GM23338 (cell line): Measurements from ENCODE around the gene OBP2A. TPM values are rescaled to one million over a fixed set of nuclear protein-coding genes. Genes with fewer than 3 reads are reported as not detected.

Experiments used
- ATAC-seq: fragments of 200-7000 bp; cut with Tn5 transposase; 3 replicates; pipeline ENCODE4 v1.9.1; 2020
- DNase-seq: peaks from one replicate; pipeline ENCODE4 v3.0.0-alpha.2; 2015; ENCODE audit warnings: low spot score
- H2AFZ ChIP-seq: fragments of 200-600 bp; sonication (generic); 2 replicates; pipeline ENCODE4 v1.8.0; 2016; ENCODE audit warnings: antibody characterized with exemption, mild to moderate bottlenecking, moderate library complexity
- H3F3A ChIP-seq: fragments of 200-600 bp; sonication (generic); replicated peaks from 2 replicates; pipeline ENCODE4 v1.8.0; 2017; ENCODE audit warnings: antibody characterized with exemption, mixed run types, low read depth
- H3K27ac ChIP-seq: fragments of 200-600 bp; sonication (generic); 2 replicates; pipeline ENCODE4 v1.6.1; 2016; ENCODE audit warnings: low read depth
- H3K27me3 ChIP-seq: fragments of 200-600 bp; sonication (generic); 2 replicates; pipeline ENCODE4 v1.8.0; 2016; ENCODE audit warnings: mild to moderate bottlenecking, mixed run types, moderate library complexity; ENCODE audit not compliant: insufficient read depth
- H3K36me3 ChIP-seq: fragments of 200-600 bp; sonication (generic); 2 replicates; pipeline ENCODE4 v1.8.0; 2016; ENCODE audit warnings: mild to moderate bottlenecking; ENCODE audit not compliant: insufficient read depth
- H3K4me1 ChIP-seq: fragments of 200-600 bp; sonication (generic); 2 replicates; pipeline ENCODE4 v1.8.0; 2016; ENCODE audit warnings: mild to moderate bottlenecking, moderate library complexity; ENCODE audit not compliant: insufficient read depth
- H3K4me2 ChIP-seq: fragments of 200-600 bp; sonication (generic); 2 replicates; pipeline ENCODE4 v1.7.1; 2017; ENCODE audit warnings: mixed run types
- H3K4me3 ChIP-seq: fragments of 200-600 bp; sonication (generic); 2 replicates; pipeline ENCODE4 v1.6.1; 2016; ENCODE audit warnings: mixed run types
- H3K79me2 ChIP-seq: fragments of 200-600 bp; sonication (generic); replicated peaks from 2 replicates; pipeline ENCODE4 v1.8.0; 2017; ENCODE audit warnings: mild to moderate bottlenecking; ENCODE audit not compliant: insufficient read depth
- H3K9me2 ChIP-seq: fragments of 200-600 bp; sonication (generic); 2 replicates; pipeline ENCODE4 v1.8.0; 2017; ENCODE audit not compliant: insufficient read depth
- H4K20me1 ChIP-seq: fragments of 200-600 bp; sonication (generic); replicated peaks from 2 replicates; pipeline ENCODE4 v1.8.0; 2017; ENCODE audit warnings: mild to moderate bottlenecking; ENCODE audit not compliant: insufficient read depth
- H3K27ac Mint-ChIP-seq: 2 replicates; pipeline ENCODE4 v1.8.0; 2020; ENCODE audit warnings: inconsistent platforms, mild to moderate bottlenecking, moderate library complexity, mixed read lengths
- H3K27me3 Mint-ChIP-seq: 3 replicates; pipeline ENCODE4 v1.8.0; 2022; ENCODE audit warnings: low read depth, mild to moderate bottlenecking, moderate library complexity, mixed read lengths, inconsistent platforms; ENCODE audit not compliant: insufficient read depth, poor library complexity
- H3K36me3 Mint-ChIP-seq: 3 replicates; pipeline ENCODE4 v1.8.0; 2021; ENCODE audit warnings: low read depth, mild to moderate bottlenecking, inconsistent platforms, moderate library complexity, mixed read lengths
- H3K4me1 Mint-ChIP-seq: 3 replicates; pipeline ENCODE4 v1.8.0; 2020; ENCODE audit warnings: mild to moderate bottlenecking, inconsistent platforms, mixed read lengths
- H3K4me3 Mint-ChIP-seq: 3 replicates; pipeline ENCODE4 v1.8.0; 2021; ENCODE audit warnings: moderate library complexity, mild to moderate bottlenecking, inconsistent platforms, mixed read lengths
- H3K9me3 Mint-ChIP-seq: 3 replicates; pipeline ENCODE4 v1.8.0; 2020; ENCODE audit warnings: moderate library complexity, mild to moderate bottlenecking, inconsistent platforms, mixed read lengths
- CREB1 ChIP-seq: fragments of 250-450 bp; sonication (Bioruptor Pico); IDR thresholded peaks from 2 replicates; pipeline ENCODE4 v1.5.0; 2020; ENCODE audit warnings: low read depth, mild to moderate bottlenecking, moderate library complexity
- ETS1 ChIP-seq: IDR thresholded peaks from 2 replicates; pipeline ENCODE4 v1.6.1; 2016; ENCODE audit warnings: antibody characterized with exemption
- EZH2 ChIP-seq: fragments of 200-600 bp; sonication (generic); IDR thresholded peaks from one replicate; pipeline ENCODE4 v1.8.0; 2017; ENCODE audit warnings: antibody characterized with exemption, mild to moderate bottlenecking, low read depth; ENCODE audit not compliant: unreplicated experiment
- EZH2phosphoT487 ChIP-seq: fragments of 200-600 bp; sonication (generic); IDR thresholded peaks from one replicate; pipeline ENCODE4 v1.8.1; 2018; ENCODE audit warnings: antibody characterized with exemption; ENCODE audit not compliant: unreplicated experiment
- JUNB ChIP-seq: IDR thresholded peaks from one replicate; pipeline ENCODE4 v1.6.1; 2016; ENCODE audit warnings: antibody characterized with exemption; ENCODE audit not compliant: unreplicated experiment
- REST ChIP-seq: IDR thresholded peaks from one replicate; pipeline ENCODE4 v1.6.1; 2018; ENCODE audit warnings: antibody characterized with exemption; ENCODE audit not compliant: unreplicated experiment
- STAT1 ChIP-seq: IDR thresholded peaks from one replicate; pipeline ENCODE4 v1.6.1; 2016; ENCODE audit warnings: antibody characterized with exemption; ENCODE audit not compliant: unreplicated experiment
- ZNF462 ChIP-seq: fragments of 250-450 bp; sonication (Bioruptor Pico); IDR thresholded peaks from 2 replicates; pipeline ENCODE4 v1.5.0; 2020; ENCODE audit warnings: mild to moderate bottlenecking, moderate library complexity
- polyA plus RNA-seq: library from polyadenylated mRNA; unstranded; fragments of >200 nt; fragmentation: Nextera tagmentation; extraction: Ambion mirVana; gene quantifications from 2 replicates; pipeline ENCODE4 v1.2.1, GENCODE V29; 2016
- total RNA-seq: library from RNA; depleted of rRNA; stranded (reverse); fragments of >200 nt; shearing (Covaris generic); gene quantifications from 2 replicates; pipeline ENCODE4 v1.2.3, GENCODE V29; 2014

OBP2A gene
- total and polyA plus RNA-seq, 2 experiments from 2014 or later, result not detected

GRCh38 chr9:135574943-135575342, 29.0 kb downstream of the OBP2A start:
- H3F3A ChIP-seq, result no peaks in the 10 kb centered on the region
- Mint-ChIP-seq H3K4me3 (no peak overlapping the region), H3K27me3 (no peaks in the 10 kb centered on the region), H3K9me3 (peaks cover under 1% of the 10 kb centered on the region; the same call in 1 of the 3 replicates), H3K27ac (no peak overlapping the region), H3K4me1 (peaks cover 7% of the 10 kb centered on the region), H3K36me3 (no peaks in the 10 kb centered on the region)
- H3K36me3 ChIP-seq, result no peaks in the 10 kb centered on the region
- no peaks in the 10 kb centered on the region for H3K27me3 ChIP-seq
- H3K9me2 ChIP-seq, result 0 out of 2 replicates have a peak, but pooled peaks cover 6% of the 10 kb centered on the region
- ATAC-seq (no peak), DNase-seq (no peak)
- H3K4me3 ChIP-seq, result no peak overlapping the region
- no peaks in the 10 kb centered on the region for H4K20me1 ChIP-seq
- H3K27ac ChIP-seq, result no peak overlapping the region
- TF ChIP-seq EZH2phosphoT487 (no peak), EZH2 (no peak), ETS1 (no peak), STAT1 (no peak), CREB1 (CRISPR knock-in tag) (no peak), REST (no peak), ZNF462 (CRISPR knock-in tag) (no peak), JUNB (no peak)
- H3K4me1 ChIP-seq, result no peaks in the 10 kb centered on the region
- H3K79me2 ChIP-seq, result no peaks in the 10 kb centered on the region
- H2AFZ ChIP-seq, result no peak overlapping the region
- H3K4me2 ChIP-seq, result no peak overlapping the region
